Mucosa of descending colon (tissue), 3 donors: ENCODE measurements around the gene UNC50. TPM values are rescaled to one million over a fixed set of nuclear protein-coding genes. Genes with fewer than 3 reads are reported as not detected.

Experiments
- ATAC-seq: fragments of 200-7000 bp; cut with Tn5 transposase; one replicate; pipeline ENCODE4 v1.9.1; 2020; ENCODE audit warnings: mild to moderate bottlenecking, moderate library complexity
- DNase-seq, 3 donors: peaks; one replicate each; pipeline ENCODE4 v3.0.0-alpha.2; 2020
- H3K36me3 ChIP-seq: fragments of 200-600 bp; one replicate; pipeline ENCODE4 v1.8.0; 2021; ENCODE audit warnings: low read depth, mild to moderate bottlenecking
- H3K4me1 ChIP-seq: fragments of 200-600 bp; one replicate; pipeline ENCODE4 v1.8.0; 2021; ENCODE audit warnings: low read depth, mild to moderate bottlenecking
- H3K4me3 ChIP-seq: fragments of 200-600 bp; one replicate; pipeline ENCODE4 v1.8.0; 2021; ENCODE audit warnings: mild to moderate bottlenecking
- H3K9me3 ChIP-seq: fragments of 200-600 bp; one replicate; pipeline ENCODE4 v1.8.0; 2021; ENCODE audit warnings: mild to moderate bottlenecking
- intact Hi-C, 2 donors: fragments of 100-400 bp; cut with DNase I in 1 of 2; cut with micrococcal nuclease in 1 of 2; formaldehyde crosslinking; loops; one replicate each; pipeline versions ENCODE4 v1.11.0 to v1.11.1; 2022; cut with DNase I, micrococcal nuclease
- total RNA-seq, 3 donors: library from RNA; stranded (reverse); fragmentation: NEBNext Ultra II Directional in 2 of 3; extraction: Animal tissue kit (Norgen Biotek cat#: 25700) in 2 of 3; gene quantifications; one replicate each; pipeline versions ENCODE4 v1.2.1 to v1.2.4, GENCODE V29; 2021 to 2023
- TF ChIP-seq, protein P1 (sequence below): fragments of 200-600 bp; IDR thresholded peaks from one replicate; pipeline ENCODE4 v1.8.0; 2022; ENCODE audit warnings: antibody characterized with exemption, mild to moderate bottlenecking
- donor health status: DM: no; HTN: no; CAD: no; lungs with moderate emphysema.
- donor health status: DM: no; HTN: no; CAD: no.
- donor health status: DM: no; HTN: yes; CAD: no.

Gene UNC50
- total RNA-seq, 3 donors from 2014 or later, result 32.6 to 44.3 (median 35.4) TPM

DNA sequence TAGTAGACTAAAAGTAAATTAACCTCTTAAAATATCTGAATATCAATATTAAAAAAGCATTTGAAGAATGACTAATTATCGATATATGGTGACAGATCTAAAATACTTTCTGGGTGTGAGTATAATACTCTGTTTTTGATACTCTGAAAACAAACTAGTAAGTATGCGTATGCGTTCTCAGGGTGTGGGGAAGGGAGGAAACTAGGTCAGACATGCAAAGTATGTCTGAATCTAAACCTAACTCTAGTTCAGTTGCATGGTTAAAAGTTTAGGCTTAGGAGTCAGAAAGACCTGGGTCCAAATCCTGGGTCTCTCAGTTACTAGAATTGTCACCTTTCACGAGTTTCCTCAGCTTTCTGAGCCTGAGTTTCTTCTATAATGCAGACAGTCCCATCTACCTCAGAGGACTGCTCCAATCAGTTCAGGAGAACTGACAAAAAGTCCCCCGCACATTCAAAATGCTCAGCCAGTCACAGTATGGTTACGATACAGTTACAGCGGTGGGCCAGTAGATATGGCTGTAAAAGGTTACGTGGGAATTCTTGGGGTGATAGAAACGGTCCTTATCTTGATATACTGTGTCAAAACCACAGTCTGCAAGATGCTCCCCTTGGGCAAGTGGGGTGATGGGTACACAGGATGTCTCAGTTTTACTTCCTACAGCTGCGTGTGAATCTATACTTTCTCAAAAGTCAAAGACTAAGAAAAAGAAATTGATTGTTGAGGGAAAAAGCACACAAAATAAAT, 29.2 kb downstream of the UNC50 start:
- peaks cover 3% of the 10 kb centered on the region for H3K36me3 ChIP-seq
- ATAC-seq, result peak; percentile 67
- no peaks in the 10 kb centered on the region for H3K9me3 ChIP-seq
- H3K4me3 ChIP-seq, result no peak overlapping the region
- TF ChIP-seq, protein P1, sequence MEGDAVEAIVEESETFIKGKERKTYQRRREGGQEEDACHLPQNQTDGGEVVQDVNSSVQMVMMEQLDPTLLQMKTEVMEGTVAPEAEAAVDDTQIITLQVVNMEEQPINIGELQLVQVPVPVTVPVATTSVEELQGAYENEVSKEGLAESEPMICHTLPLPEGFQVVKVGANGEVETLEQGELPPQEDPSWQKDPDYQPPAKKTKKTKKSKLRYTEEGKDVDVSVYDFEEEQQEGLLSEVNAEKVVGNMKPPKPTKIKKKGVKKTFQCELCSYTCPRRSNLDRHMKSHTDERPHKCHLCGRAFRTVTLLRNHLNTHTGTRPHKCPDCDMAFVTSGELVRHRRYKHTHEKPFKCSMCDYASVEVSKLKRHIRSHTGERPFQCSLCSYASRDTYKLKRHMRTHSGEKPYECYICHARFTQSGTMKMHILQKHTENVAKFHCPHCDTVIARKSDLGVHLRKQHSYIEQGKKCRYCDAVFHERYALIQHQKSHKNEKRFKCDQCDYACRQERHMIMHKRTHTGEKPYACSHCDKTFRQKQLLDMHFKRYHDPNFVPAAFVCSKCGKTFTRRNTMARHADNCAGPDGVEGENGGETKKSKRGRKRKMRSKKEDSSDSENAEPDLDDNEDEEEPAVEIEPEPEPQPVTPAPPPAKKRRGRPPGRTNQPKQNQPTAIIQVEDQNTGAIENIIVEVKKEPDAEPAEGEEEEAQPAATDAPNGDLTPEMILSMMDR, result no peak
- DNase-seq, result no peak
- no peaks in the 10 kb centered on the region for H3K4me1 ChIP-seq
- intact Hi-C loops, result no loop called here

DNA sequence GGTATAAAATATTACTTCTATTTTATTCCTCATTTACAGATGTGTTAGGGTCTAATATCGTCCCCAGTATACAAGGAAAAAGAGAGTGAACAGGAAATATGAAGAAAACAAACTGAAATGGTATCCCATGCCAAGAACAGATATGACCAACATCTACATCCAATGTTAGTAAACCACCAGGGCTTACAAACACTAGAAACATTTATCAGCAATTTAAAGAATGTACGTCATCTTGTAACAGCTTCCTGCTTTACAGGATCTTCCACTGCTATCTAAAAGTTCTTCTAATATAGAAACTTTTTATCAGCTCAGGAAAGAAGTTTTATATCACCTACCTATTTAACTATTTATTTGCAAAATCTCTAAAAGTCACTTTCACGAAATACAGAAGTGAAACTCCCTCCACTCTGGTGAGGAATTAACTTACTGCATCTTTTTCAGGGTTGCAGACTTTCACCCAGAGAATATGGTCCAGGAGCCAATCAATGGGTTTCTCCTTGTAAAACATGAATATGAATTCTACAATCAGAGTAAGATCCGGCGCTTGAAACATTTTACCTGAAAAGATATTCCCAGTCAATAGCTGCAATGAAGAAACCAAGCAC, 35.2 kb downstream of the UNC50 start:
- ATAC-seq (no peak), DNase-seq (no peak)
- intact Hi-C loops, result no loop called here
- Histone ChIP-seq H3K9me3 (no peaks in the 10 kb centered on the region), H3K36me3 (peaks cover 5% of the 10 kb centered on the region), H3K4me3 (no peak overlapping the region), H3K4me1 (no peaks in the 10 kb centered on the region)
- TF ChIP-seq, protein P1, result no peak

DNA sequence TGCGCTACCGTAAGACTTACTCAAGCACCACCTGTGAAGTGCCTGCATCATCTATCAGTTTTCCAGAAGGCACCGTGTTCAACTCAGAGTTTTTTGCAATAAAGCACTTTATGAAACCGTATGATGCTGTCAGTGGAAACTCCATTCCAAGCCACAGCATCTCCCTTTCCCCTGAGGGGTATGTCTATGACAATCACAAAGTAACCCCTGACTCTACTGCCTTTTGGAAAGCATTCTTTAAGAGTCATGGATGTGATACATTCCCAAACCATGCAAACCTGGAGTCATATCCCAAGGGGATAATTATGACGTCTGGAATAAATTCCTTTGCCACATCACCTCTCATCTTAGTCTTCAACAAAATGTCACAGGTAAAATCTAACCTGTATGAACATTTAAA, 39.2 kb downstream of the UNC50 start:
- H3K36me3 ChIP-seq, result peaks cover 6% of the 10 kb centered on the region
- no peak for ATAC-seq
- TF ChIP-seq, protein P1, result no peak
- no peaks in the 10 kb centered on the region for H3K9me3 ChIP-seq
- H3K4me1 ChIP-seq, result peaks cover 18% of the 10 kb centered on the region
- DNase-seq, result no peak
- no peak overlapping the region for H3K4me3 ChIP-seq
- intact Hi-C loops, result loop anchor here (2.0 kb wide), 1 partner anchor 189 kb away; no protein-coding TSS in a partner anchor

DNA sequence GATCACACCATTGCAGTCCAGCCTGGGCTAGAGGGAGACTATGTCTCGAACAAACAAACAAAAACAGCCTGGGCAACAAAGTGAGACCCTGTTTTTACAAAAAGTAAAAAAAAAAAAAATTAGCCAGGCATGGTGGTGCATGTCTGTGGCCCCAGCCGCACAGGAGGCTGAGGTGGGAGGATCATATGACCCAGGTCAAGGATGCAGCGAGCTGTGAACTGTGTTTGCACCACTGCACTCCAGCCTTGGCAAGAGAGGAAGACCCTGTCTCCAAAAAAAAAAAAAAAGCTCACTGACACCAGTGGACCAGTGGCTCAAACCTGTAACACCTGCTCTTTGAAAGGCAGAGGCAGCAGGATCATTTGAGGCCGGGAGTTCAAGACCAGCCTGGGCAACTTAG, 40.1 kb downstream of the UNC50 start:
- ATAC-seq (no peak), DNase-seq (no peak)
- no peak overlapping the region for H3K4me3 ChIP-seq
- H3K9me3 ChIP-seq, result no peaks in the 10 kb centered on the region
- peaks cover 6% of the 10 kb centered on the region for H3K36me3 ChIP-seq
- TF ChIP-seq, protein P1, result no peak
- intact Hi-C loops, result loop anchor here (2.0 kb wide), 1 partner anchor 188 kb away; no protein-coding TSS in a partner anchor
- H3K4me1 ChIP-seq, result peaks cover 18% of the 10 kb centered on the region

DNA sequence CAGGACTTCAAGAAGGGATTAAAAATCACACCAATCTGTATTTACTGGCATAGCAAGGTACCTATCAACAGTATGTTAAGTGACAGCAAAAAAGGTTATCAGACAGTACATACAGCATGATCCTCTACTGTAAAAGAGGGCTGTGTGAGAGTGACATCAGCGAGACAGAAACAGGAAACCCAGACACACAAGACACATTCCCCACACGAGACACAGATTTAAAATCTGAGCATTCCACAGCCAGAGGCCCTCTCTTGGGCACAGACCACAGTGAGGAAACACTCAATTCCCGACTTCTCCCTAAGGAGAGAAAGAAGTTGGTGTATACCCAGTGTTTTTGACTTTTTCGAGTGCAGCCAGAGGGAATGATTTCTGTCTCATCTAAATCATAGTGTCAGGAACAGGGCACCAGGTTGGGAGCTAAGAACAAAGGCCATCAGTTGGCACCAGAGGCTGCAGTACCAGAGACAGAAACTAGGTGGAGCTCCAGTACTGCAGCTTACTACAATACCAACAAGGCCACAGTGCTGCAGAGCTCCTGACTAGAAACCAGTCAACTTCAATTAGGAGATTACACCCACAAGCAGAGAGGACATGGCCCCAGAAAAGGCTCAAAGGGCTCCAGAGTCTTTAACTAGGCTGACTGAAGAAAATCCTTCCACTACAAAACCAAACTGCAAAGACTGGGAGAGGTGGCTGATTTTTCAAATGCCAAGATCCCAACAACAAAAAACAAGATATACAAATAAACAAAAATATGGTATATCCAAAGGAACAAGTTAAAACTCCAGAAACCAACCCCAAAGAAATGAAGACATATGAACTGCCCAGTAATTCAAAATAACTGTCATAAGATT, 41.0 kb downstream of the UNC50 start:
- no peak overlapping the region for H3K4me3 ChIP-seq
- TF ChIP-seq, protein P1, result peak; percentile 96
- H3K9me3 ChIP-seq, result no peaks in the 10 kb centered on the region
- DNase-seq, result peak in 2 of 3 donors; percentile 68 to 95
- ATAC-seq, result peak; percentile 98
- peaks cover 18% of the 10 kb centered on the region for H3K4me1 ChIP-seq
- peaks cover 6% of the 10 kb centered on the region for H3K36me3 ChIP-seq
- intact Hi-C loops, result loop anchor here (2.0 kb wide), 1 partner anchor 187 kb away; no protein-coding TSS in a partner anchor
